ENCODE data around the gene MCTP1. TPM values are rescaled to one million over a fixed set of nuclear protein-coding genes. Genes with fewer than 3 reads are reported as not detected.

Gene MCTP1
- total and polyA plus RNA-seq, 9 of the 15 experiments (the other 6 are each of a cell fraction or from before 2014, with no cell fraction given): 0.04 to 0.93 (median 0.06) TPM; not detected in 4

DNA sequence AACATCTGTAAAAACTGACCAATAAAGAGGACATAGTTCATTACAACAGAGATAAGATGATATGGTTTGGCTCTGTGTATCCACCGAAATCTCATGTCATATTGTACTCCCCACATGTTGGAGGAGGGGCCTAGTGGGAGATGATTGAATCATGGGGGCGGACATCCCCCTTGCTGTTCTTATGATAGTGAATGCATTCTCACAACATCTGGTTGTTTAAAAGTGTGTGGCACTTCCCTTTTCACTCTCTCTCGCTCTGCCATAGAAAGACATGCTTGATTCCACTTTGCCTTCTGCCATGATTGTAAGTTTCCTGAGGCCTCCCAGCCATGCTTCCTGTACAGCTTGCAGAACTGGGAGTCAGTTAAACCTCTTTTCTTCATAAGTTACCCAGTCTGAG, 373.6 kb downstream of the MCTP1 start:
- H3K9me3 ChIP-seq (replicated peaks; ENCODE audit: control insufficient read depth, insufficient read depth, low read depth, low read length): no peaks in the 10 kb centered on the region
- DNase-seq (ENCODE audit: extremely low read depth in 1 of 4, low spot score in 3 of 4): no peak
- H3K27me3 ChIP-seq (ENCODE audit: control insufficient read depth in 2 of 2, insufficient read depth in 2 of 2, low read length in 2 of 2): no peaks in the 10 kb centered on the region
- no peak for FAIRE-seq
- no peaks in the 10 kb centered on the region for H4K20me1 ChIP-seq (replicated peaks; ENCODE audit: control insufficient read depth, insufficient read depth, low read length)
- H3K4me1 ChIP-seq (replicated peaks in 1 of 2; ENCODE audit: control insufficient read depth in 2 of 2, insufficient read depth in 2 of 2, low read length in 2 of 2): no peaks in the 10 kb centered on the region
- H3K4me3 ChIP-seq: no peak overlapping the region
- ATAC-seq: no peak
- in situ Hi-C loops (cut with MboI): no loop called here
- no peaks in the 10 kb centered on the region for H3K9me1 ChIP-seq (ENCODE audit: control insufficient read depth, insufficient read depth, low read length)
- no peaks in the 10 kb centered on the region for H3K79me2 ChIP-seq (ENCODE audit: control insufficient read depth, insufficient read depth, low read length)
- no peak overlapping the region for H2AFZ ChIP-seq (ENCODE audit: low read depth, low read length)
- TF ChIP-seq ZNF197 (CRISPR knock-in tag; IDR thresholded peaks at IDR 0.05; ENCODE audit: low read depth) (no peak), PHB (CRISPR knock-in tag; IDR thresholded peaks at IDR 0.05) (no peak), RBM22 (IDR thresholded peaks at IDR 0.05; ENCODE audit: low read depth, low read length, poor library complexity, severe bottlenecking) (no peak), XRCC5 (IDR thresholded peaks at IDR 0.05; ENCODE audit: low read depth, low read length) (no peak), RNF219 (CRISPR knock-in tag; IDR thresholded peaks at IDR 0.05) (no peak), ZNF830 (CRISPR knock-in tag; IDR thresholded peaks at IDR 0.05) (no peak), EP300 (IDR thresholded peaks at IDR 0.05; ENCODE audit: low read length) (no peak), FOXP4 (CRISPR knock-in tag; IDR thresholded peaks at IDR 0.05; ENCODE audit: borderline replicate concordance) (no peak), IRF2 (CRISPR knock-in tag; IDR thresholded peaks at IDR 0.05) (no peak), PML (IDR thresholded peaks at IDR 0.05; ENCODE audit: low read length) (no peak), SAFB (IDR thresholded peaks at IDR 0.05; ENCODE audit: borderline replicate concordance, low read depth, low read length) (no peak)
- BruUV-seq (replicated peaks): no TSS peak
- H3K36me3 ChIP-seq (ENCODE audit: control insufficient read depth, insufficient read depth, low read length): no peaks in the 10 kb centered on the region
- intact Hi-C loops (cut with micrococcal nuclease): no loop called here
- no peak overlapping the region for H3K9ac ChIP-seq (ENCODE audit: insufficient read depth in 1 of 2, low read depth in 2 of 2, low read length in 2 of 2)
- ChIA-PET CTCF (ENCODE audit: low intra/inter-chr PET ratio) (no interaction called here), POLR2A (no interaction called here)
- 0% methylated on average over 3 of the region's 3 CpGs for WGBS (ENCODE audit: insufficient coverage, low coverage, missing lambda C conversion rate)
- H3K4me2 ChIP-seq (ENCODE audit: insufficient read depth, low read length): no peak overlapping the region
- no peak overlapping the region for H3K27ac ChIP-seq (ENCODE audit: extremely low read depth, low read depth, low read length)
